Hepatocyte (in vitro differentiated cells): ENCODE results near the gene PRR5.

Source experiments
- EZH2 ChIP-seq: fragments of 200-600 bp; sonication (generic); IDR thresholded peaks from 2 replicates; pipeline ENCODE4 v1.6.1; 2016; ENCODE audit warnings: antibody characterized with exemption, mild to moderate bottlenecking, borderline replicate concordance
- TF ChIP-seq, protein P1 (sequence below): fragments of 200-600 bp; sonication (generic); IDR thresholded peaks from 2 replicates; pipeline ENCODE4 v1.5.1; 2016; ENCODE audit warnings: antibody characterized with exemption, mild to moderate bottlenecking; ENCODE audit not compliant: poor library complexity

- TF ChIP-seq, protein P1, sequence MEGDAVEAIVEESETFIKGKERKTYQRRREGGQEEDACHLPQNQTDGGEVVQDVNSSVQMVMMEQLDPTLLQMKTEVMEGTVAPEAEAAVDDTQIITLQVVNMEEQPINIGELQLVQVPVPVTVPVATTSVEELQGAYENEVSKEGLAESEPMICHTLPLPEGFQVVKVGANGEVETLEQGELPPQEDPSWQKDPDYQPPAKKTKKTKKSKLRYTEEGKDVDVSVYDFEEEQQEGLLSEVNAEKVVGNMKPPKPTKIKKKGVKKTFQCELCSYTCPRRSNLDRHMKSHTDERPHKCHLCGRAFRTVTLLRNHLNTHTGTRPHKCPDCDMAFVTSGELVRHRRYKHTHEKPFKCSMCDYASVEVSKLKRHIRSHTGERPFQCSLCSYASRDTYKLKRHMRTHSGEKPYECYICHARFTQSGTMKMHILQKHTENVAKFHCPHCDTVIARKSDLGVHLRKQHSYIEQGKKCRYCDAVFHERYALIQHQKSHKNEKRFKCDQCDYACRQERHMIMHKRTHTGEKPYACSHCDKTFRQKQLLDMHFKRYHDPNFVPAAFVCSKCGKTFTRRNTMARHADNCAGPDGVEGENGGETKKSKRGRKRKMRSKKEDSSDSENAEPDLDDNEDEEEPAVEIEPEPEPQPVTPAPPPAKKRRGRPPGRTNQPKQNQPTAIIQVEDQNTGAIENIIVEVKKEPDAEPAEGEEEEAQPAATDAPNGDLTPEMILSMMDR: no peak
- TF ChIP-seq EZH2: no peak
Observed at GRCh38 chr22:44737406-44738346, 35.7 kb downstream of the PRR5 start.
